DMS53 treated with DMSO at 0.1 percent for 48 hours (cell line): Measurements from ENCODE around the gene ZNF555.

Experiments used
- DNase-seq: peaks from one replicate; lab custom pipeline; 2025; ENCODE audit not compliant: unreplicated experiment; lab: John Stamatoyannopoulos, UW

The ZNF555 gene

DNA sequence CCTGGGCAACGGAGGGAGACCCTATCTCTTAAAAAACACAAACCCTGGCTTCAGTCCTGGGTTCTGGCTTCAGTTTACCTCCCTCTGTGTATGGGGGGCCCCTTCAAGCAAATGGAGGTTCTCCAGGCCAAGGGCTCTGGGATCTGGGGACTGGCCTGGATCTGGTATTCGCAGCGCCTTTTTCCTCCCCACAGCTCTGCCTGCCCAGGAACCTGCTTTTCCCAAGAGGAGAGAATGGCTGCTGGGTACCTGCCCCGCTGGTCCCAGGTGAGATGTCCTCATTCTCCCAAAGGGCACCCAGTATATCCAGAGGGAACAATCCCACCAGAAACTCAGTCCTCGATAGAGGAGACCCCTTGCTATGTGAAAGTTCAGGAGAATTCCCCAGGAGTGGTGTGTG is 18.4 kb upstream of the ZNF555 start:
- DNase-seq: no peak

DNA sequence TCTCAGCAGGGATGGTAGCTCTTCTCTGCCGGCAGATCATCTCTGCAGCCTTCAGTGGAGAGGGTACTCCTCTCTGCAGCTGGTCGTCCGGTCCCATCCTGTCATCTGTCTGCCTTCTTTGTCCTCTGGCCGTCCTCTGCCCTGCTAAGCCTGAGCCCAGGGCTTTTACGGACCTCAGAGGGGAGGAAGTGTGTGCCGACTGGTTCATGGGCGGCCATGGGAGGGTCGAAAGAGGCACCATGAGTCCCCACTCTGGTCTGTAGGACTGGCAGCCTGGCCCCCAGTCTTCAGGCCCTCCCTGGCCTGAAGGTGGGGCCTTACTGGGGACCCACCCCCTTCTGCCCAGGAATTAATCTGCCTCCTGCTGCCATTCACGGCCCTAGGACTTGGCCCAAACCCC is 17.6 kb upstream of the ZNF555 start:
- DNase-seq: no peak

DNA sequence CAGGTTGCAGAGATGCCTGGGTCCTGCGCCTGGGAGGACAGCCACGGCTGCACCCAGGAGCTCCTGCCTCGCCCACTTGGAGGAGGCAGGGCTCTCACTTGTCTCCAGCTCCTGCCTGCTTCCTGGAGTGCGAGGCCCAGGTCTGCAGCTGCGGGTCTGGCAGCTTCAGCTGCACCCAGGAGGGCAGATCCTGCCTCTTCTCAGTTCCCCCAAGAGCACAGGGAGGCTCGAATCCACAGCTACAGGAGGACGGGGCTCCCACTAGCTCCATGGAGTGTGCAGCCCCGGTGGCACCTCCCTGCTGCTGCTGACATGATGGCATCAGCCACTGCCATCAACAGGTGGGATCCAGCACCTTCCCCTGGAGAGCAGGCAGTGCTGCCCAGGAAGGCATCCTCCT is 17.1 kb upstream of the ZNF555 start:
- DNase-seq: no peak

- no peak for DNase-seq
These were observed 14.3 kb upstream of the ZNF555 start for GRCh38 chr19:2827022-2827421.

DNA sequence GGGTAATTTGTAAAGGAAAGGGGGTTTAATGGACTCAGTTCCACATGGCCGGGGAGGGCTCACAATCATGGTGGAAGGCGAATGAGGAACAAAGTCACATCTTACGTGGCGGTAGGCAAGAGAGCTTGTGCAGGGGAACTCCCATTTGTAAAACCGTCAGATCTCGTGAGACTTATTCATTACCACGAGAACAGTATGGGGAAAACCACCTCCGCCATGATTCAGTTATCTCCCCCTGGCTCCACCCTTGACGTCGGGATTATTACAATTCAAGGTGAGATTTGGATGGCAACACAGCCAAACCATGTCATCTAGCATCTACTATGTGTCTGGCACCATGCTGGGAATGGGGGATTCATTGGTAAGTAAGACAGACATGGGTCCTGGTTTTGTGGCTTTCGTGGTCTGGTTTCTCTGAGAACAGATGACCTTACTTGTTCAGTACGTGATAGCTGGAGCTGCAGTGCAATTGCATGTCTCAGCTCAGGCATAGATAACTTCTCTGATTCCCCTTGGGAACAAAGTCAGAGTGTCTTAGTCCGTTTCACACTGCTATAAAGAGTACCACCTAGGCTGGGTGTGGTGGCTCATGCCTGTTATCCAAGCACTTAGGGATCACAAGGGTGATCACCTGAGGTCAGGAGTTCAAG is 13.3 kb upstream of the ZNF555 start:
- DNase-seq: no peak

DNA sequence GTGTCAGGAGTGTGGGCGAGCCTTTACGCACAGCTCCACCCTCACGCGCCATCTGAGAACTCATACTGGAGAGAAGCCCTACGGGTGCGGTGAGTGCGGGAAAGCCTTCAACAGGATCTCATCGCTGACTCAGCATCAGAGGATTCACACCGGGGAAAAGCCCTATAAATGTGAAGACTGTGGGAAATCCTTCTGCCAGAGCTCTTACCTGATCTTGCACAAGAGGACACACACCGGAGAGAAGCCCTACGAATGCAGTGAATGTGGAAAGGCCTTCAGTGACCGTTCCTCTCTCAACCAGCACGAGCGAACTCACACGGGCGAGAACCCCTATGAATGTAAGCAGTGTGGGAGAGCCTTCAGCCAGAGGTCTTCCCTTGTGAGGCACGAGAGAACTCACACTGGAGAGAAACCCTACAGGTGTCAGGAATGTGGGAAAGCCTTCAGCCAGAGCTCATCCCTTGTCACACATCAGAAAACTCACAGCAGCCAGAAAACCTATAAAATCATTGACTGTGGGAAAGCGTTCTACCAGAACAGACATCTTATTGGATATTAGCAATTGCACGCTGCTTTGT is 6.9 kb upstream of the ZNF555 start:
- no peak for DNase-seq

GRCh38 chr19:2837430-2837829 is 3.8 kb upstream of the ZNF555 start:
- DNase-seq: no peak

- DNase-seq: no peak
These were observed 740 bp downstream of the ZNF555 start for GRCh38 chr19:2841855-2842574.

- DNase-seq: no peak
These were observed 3.8 kb downstream of the ZNF555 start for GRCh38 chr19:2845107-2845506.

DNA sequence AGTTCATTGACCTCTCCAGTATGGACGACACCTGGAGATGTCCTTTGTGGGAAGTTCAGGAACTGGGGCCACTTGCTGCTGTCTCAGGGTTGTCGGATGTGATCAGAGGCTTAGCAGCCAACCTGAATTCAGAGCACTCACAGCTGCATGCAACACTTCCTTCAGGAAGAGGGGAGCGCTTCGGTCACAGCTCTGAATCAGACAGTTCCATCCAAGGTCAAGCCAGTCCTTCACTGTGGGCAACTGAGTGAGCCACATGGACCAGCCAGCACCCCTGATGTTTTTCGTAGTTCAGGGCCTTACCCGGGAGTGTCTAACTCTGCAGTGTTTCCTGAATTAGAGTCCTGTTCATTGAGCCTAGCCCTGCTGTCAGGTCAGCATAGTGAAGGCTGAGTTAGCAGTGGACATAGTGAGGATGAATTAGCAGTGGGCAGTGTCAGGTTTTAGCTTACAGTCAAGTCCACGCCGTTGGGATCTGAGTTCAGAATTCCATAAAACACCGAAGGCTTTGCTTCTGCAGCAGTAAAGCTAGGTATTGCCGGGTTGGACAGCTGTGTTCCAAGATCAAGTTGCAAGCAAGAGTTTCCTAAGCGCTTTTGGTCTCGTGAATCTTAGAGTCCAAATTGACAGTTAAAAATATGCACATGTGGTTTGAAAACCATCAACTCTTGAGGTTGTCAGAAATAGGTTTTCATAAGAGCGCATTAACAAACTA is 5.1 kb downstream of the ZNF555 start:
- no peak for DNase-seq

DNA sequence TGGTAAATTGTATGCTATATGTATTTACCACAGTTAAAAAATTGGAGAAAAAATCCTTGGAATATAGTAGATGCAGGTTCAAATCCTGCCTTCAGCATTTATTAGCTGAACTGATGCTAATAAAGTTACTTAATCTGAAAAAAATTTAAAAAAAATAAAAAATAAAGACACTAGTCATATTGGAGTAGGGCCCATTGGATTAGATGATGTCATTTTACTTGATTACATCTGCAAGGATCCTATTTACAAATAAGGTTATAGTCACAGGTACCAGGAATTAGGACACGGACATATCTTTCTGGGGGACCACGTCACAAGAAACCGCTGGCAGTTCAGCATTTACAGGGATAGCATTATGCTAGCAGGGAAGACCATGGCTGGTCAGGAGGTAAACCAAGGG is 6.2 kb downstream of the ZNF555 start:
- no peak for DNase-seq

- DNase-seq: no peak
These were observed 7.3 kb downstream of the ZNF555 start for GRCh38 chr19:2848616-2849015.

- DNase-seq: no peak
These were observed 9.1 kb downstream of the ZNF555 start for GRCh38 chr19:2850256-2850925.

- no peak for DNase-seq
These were observed 11.3 kb downstream of the ZNF555 start for GRCh38 chr19:2852598-2852997.

GRCh38 chr19:2853015-2853606 is 11.8 kb downstream of the ZNF555 start:
- no peak for DNase-seq

GRCh38 chr19:2854849-2855248 is 13.6 kb downstream of the ZNF555 start:
- no peak for DNase-seq

GRCh38 chr19:2856457-2857050 is 15.3 kb downstream of the ZNF555 start:
- DNase-seq: no peak

GRCh38 chr19:2858864-2859263 is 17.6 kb downstream of the ZNF555 start:
- DNase-seq: no peak

DNA sequence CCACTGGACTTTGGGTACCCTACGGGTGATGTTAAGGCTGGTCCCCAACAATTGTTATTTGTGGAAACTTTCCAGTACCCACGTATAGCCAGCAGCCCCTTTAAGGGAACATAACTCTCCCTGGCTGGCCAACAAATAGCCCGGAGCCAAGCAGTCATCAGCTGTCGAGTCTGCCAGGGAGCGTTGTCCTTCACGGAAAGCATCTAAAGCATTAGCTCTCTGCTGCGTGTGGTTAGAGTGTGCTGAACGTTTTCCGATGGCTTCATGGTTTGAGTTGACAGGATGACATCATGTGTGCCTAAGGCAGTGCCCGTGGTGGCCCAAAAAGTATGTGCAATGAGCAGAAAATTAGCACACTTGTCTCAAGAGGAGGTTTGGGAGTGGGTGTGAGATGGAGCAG is 22.5 kb downstream of the ZNF555 start:
- DNase-seq: no peak

DNA sequence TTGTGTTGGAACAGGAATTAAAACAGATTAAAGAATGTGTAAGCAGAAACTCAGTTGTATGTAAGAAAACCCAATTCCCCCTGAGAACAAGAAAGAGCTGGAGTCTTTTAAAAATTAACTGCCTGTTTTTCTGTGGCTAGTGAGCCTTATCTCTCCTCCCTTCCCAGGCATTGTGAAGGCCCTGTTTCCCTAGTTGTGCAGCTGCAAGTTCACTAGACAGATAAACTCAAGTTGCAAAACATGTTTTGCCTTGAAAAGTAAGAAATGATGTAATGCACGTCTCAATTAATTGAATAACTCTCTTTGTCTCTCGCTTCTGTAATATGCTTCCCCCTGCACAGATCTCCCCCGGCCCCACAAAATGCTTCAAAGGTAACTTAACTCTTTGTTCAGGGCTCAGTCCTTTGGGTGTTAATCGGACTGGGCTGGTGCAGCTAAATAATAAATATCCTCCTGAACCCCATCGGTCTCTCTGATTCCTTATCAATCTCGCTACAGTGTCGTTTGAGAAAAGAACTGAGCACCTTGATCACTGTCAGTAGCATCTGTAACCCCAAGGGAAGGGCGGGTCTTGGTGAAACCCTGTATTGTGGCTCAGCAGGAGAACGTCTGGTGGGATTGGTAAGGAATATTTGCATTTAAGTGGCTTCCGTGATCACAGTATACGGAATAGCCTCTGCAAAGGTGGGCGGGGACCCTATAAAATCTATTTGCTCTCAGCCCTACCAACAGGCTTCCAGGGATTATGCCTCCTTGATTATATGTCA is 24.2 kb downstream of the ZNF555 start:
- DNase-seq: no peak
